ENCODE results near the gene ABCA7.

- TF ChIP-seq CTCF (IDR thresholded peaks at IDR 0.05) (no peak), POLR2A (IDR thresholded peaks at IDR 0.05) (no peak)
Measured at GRCh38 chr19:1050989-1051788, 11.3 kb downstream of the ABCA7 start.

Measured in adrenal gland (tissue), 5 donors.